HPDE6-E6E7 (cell line): ENCODE data around the gene WNT3.
A peak's percentile ranks its signal among the peaks of the same experiment; 100 is the strongest.
"Not testable (repeated sequence)": the region's sequence is repeated elsewhere in the genome, so short reads cannot be mapped to it uniquely, and the experiment has no call there.

ENCODE experiments used
- DNase-seq: peaks from one replicate; pipeline ENCODE4 v3.0.0; 2011; ENCODE audit warnings: missing footprints; ENCODE audit errors: extremely low spot score

Gene WNT3

GRCh38 chr17:46765453-46765852 lies 53.0 kb downstream of the WNT3 start:
- no peak for DNase-seq

GRCh38 chr17:46764709-46765401 lies 53.6 kb downstream of the WNT3 start:
- DNase-seq = no peak

- no peak for DNase-seq
These were observed 54.3 kb downstream of the WNT3 start for GRCh38 chr17:46764000-46764708.

- no peak for DNase-seq
These were observed 55.1 kb downstream of the WNT3 start for GRCh38 chr17:46763416-46763815.

GRCh38 chr17:46759141-46759540 lies 59.4 kb downstream of the WNT3 start:
- no peak for DNase-seq

- no peak for DNase-seq
These were observed 59.9 kb downstream of the WNT3 start for GRCh38 chr17:46758614-46759013.

GRCh38 chr17:46757588-46757987 lies 60.9 kb downstream of the WNT3 start:
- not testable (repeated sequence) for DNase-seq

GRCh38 chr17:46756861-46757260 lies 61.6 kb downstream of the WNT3 start:
- DNase-seq = no peak

- no peak for DNase-seq
These were observed 62.3 kb downstream of the WNT3 start for GRCh38 chr17:46756081-46756735.

GRCh38 chr17:46753776-46754175 lies 64.7 kb downstream of the WNT3 start:
- DNase-seq = no peak

- no peak for DNase-seq
These were observed 67.1 kb downstream of the WNT3 start for GRCh38 chr17:46751425-46751824.

- no peak for DNase-seq
These were observed 73.1 kb downstream of the WNT3 start for GRCh38 chr17:46745376-46745775.

GRCh38 chr17:46744441-46744840 lies 74.1 kb downstream of the WNT3 start:
- no peak for DNase-seq

- DNase-seq = peak; percentile 98
These were observed 75.8 kb downstream of the WNT3 start for GRCh38 chr17:46742565-46743270.

GRCh38 chr17:46741122-46741730 lies 77.3 kb downstream of the WNT3 start:
- no peak for DNase-seq

- no peak for DNase-seq
These were observed 78.5 kb downstream of the WNT3 start for GRCh38 chr17:46739982-46740381.

GRCh38 chr17:46738544-46738943 lies 79.9 kb downstream of the WNT3 start:
- DNase-seq = no peak

GRCh38 chr17:46737326-46737725 lies 81.2 kb downstream of the WNT3 start:
- no peak for DNase-seq

GRCh38 chr17:46736100-46736499 lies 82.4 kb downstream of the WNT3 start:
- DNase-seq = no peak

- peak; percentile 47 for DNase-seq
These were observed 84.5 kb downstream of the WNT3 start for GRCh38 chr17:46733837-46734475.

GRCh38 chr17:46732754-46733398 lies 85.6 kb downstream of the WNT3 start:
- DNase-seq = no peak
